Uterus (tissue), 4 donors: ENCODE data around the gene BRI3BP. TPM values are rescaled to one million over a fixed set of nuclear protein-coding genes. Genes with fewer than 3 reads are reported as not detected.
"Not testable (repeated sequence)": the region's sequence is repeated elsewhere in the genome, so short reads cannot be mapped to it uniquely, and the experiment has no call there.

Experiments
- DNase-seq, 2 donors: peaks; one replicate each; pipeline ENCODE4 v3.0.0-alpha.2; 2019 to 2020
- H3K27ac ChIP-seq, 2 donors: fragments of 200-600 bp; sonication (generic); 1 replicate in 1 of 2; 2 replicates in 1 of 2; pipeline ENCODE4 v1.5.1; 2016 to 2018
- H3K27me3 ChIP-seq, 2 donors: fragments of 200-600 bp; sonication (generic); one replicate each; pipeline ENCODE4 v1.5.1; 2018 to 2019; ENCODE audit warnings: control low read depth in 1 of 2
- H3K36me3 ChIP-seq, 2 donors: fragments of 200-600 bp; sonication (generic); one replicate each; pipeline ENCODE4 v1.5.1; 2019; ENCODE audit warnings: control low read depth in 1 of 2
- H3K4me1 ChIP-seq, 2 donors: fragments of 200-600 bp; sonication (generic); one replicate each; pipeline ENCODE4 v1.5.1; 2018 to 2019; ENCODE audit warnings: control low read depth in 1 of 2
- H3K4me3 ChIP-seq, 2 donors: fragments of 200-600 bp; sonication (generic); 1 replicate in 1 of 2; 2 replicates in 1 of 2; pipeline ENCODE4 v1.5.1; 2018 to 2019; ENCODE audit warnings: mild to moderate bottlenecking in 1 of 2
- H3K9me3 ChIP-seq, 2 donors: fragments of 200-600 bp; sonication (generic); one replicate each; pipeline ENCODE4 v1.5.1; 2019; ENCODE audit warnings: control low read depth in 1 of 2
- CTCF ChIP-seq, 4 experiments: fragments of 200-600 bp in 2 of 4; fragments of 450-650 bp in 2 of 4; sonication (generic) in 2 of 4; IDR thresholded peaks; one replicate each; pipeline ENCODE4 v1.5.1; 2016 to 2019; ENCODE audit warnings: antibody characterized with exemption in 4 of 4, mild to moderate bottlenecking in 2 of 4, moderate library complexity in 1 of 4
- POLR2A ChIP-seq, 2 donors: fragments of 450-650 bp; IDR thresholded peaks; one replicate each; pipeline ENCODE4 v1.6.1; 2016; ENCODE audit warnings: antibody characterized with exemption in 2 of 2, mild to moderate bottlenecking in 1 of 2, moderate library complexity in 1 of 2
- intact Hi-C: fragments of 100-400 bp; cut with DNase I; formaldehyde crosslinking; loops from one replicate; pipeline ENCODE4 v1.15.1; 2023; ENCODE audit warnings: low total_unique reads
- total RNA-seq, 4 donors: library from RNA; depleted of rRNA in 3 of 4; stranded (reverse); fragments of >200 nt in 3 of 4; gene quantifications; one replicate each; pipeline versions ENCODE4 v1.1.0 to v1.2.4, GENCODE V29; 2014 to 2023
- donor health status: DM: yes; HTN: yes; CAD: no.

BRI3BP gene
- total RNA-seq, 4 donors from 2014 or later: 0.59 to 8.9 (median 3.2) TPM

DNA sequence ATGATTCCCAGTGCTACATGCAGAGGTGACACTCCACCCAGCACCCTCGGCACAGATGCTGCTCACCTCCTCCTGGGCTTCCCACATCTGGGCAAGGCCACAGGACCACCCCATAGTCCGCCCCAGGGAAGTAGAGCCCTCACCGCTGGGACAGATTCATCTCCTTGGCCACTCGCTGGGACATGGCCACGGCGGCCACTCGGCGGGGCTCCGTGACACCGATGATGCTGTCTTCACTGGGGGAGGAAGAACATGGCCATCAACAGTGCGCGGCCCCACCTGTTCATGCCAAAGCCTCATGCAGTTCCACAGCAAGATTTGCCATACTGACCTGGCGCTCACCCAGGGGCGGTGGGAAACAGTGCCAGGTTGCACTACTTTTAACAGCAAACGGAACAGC is 18.2 kb upstream of the BRI3BP start:
- no peak for DNase-seq
- Histone ChIP-seq H3K36me3 (no peaks in the 10 kb centered on the region), H3K4me3 (no peak overlapping the region), H3K4me1 (no peaks in the 10 kb centered on the region), H3K9me3 (no peaks in the 10 kb centered on the region), H3K27ac (no peak overlapping the region), H3K27me3 (no peaks in the 10 kb centered on the region)
- no peak for TF ChIP-seq POLR2A (IDR thresholded peaks at IDR 0.05)
- no peak for TF ChIP-seq CTCF (IDR thresholded peaks at IDR 0.05)
- intact Hi-C loops: no loop called here

DNA sequence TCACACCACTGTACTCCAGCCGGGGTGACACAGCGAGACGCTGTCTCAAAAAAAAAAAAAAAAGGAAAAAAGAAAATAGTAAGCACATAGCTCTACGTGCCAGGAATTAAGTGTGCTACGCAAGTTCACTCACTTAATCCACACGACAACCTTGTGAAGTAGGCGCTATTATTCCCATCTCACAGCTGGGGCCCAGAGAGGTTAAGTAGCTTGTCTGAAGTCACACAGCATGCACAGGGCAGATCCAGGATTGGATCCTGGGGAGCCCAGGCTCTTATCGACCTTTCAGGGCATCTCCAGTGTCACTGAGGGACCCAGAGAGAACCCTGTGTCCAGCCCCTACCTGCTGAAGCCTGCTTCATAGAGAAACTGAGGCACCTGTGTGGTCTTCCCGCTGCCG is 16.4 kb upstream of the BRI3BP start:
- H3K36me3 ChIP-seq: no peaks in the 10 kb centered on the region

GRCh38 chr12:124979568-124979967 is 13.9 kb upstream of the BRI3BP start:
- intact Hi-C loops: no loop called here
- Histone ChIP-seq H3K4me1 (no peaks in the 10 kb centered on the region), H3K9me3 (no peaks in the 10 kb centered on the region), H3K27me3 (no peaks in the 10 kb centered on the region), H3K36me3 (no peaks in the 10 kb centered on the region), H3K4me3 (no peak overlapping the region), H3K27ac (no peak overlapping the region)
- no peak for DNase-seq
- TF ChIP-seq CTCF (IDR thresholded peaks at IDR 0.05) (no peak), POLR2A (IDR thresholded peaks at IDR 0.05) (no peak)

More for the DNA sequence above, 16.4 kb upstream of the BRI3BP start:
- no peak for DNase-seq
- no peaks in the 10 kb centered on the region for H3K9me3 ChIP-seq
- H3K27ac ChIP-seq: no peak overlapping the region
- TF ChIP-seq CTCF (IDR thresholded peaks at IDR 0.05) (no peak), POLR2A (IDR thresholded peaks at IDR 0.05) (no peak)
- no peak overlapping the region for H3K4me3 ChIP-seq
- H3K4me1 ChIP-seq: no peaks in the 10 kb centered on the region
- intact Hi-C loops: no loop called here
- no peaks in the 10 kb centered on the region for H3K27me3 ChIP-seq

- H3K4me3 ChIP-seq: no peak overlapping the region
- H3K9me3 ChIP-seq: no peaks in the 10 kb centered on the region
- intact Hi-C loops: no loop called here
- no peak overlapping the region for H3K27ac ChIP-seq
- no peaks in the 10 kb centered on the region for H3K4me1 ChIP-seq
- DNase-seq: no peak
- TF ChIP-seq CTCF (IDR thresholded peaks at IDR 0.05) (no peak), POLR2A (IDR thresholded peaks at IDR 0.05) (no peak)
- no peaks in the 10 kb centered on the region for H3K27me3 ChIP-seq
- no peaks in the 10 kb centered on the region for H3K36me3 ChIP-seq
Observed at GRCh38 chr12:124980098-124980892, 13.2 kb upstream of the BRI3BP start.

DNA sequence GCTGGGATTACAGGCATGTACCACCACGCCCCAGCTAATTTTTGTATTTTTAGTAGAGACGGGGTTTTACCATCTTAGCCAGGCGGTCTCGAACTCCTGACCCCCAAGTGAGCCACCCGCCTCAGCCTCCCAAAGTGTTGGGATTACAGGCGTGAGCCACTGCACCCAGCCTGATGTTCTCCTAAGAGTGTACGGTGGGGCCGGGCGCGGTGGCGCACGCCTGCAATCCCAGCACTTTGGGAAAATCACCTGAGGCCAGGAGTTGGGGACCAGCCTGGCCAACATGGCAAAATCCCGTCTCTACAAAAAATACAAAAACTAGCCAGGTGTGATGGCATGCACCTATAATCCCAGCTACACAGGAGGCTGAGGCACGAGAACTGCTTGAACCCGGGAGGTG is 6.6 kb upstream of the BRI3BP start:
- H3K4me1 ChIP-seq: not testable (repeated sequence)

More for the DNA sequence above, 6.6 kb upstream of the BRI3BP start:
- H3K27me3 ChIP-seq, DNase-seq, H3K27ac ChIP-seq, H3K36me3 ChIP-seq, H3K4me3 ChIP-seq, H3K9me3 ChIP-seq, intact Hi-C loops: not testable (repeated sequence)
